Measurements from ENCODE around the gene MRAP.

The MRAP gene

GRCh38 chr21:32278518-32279376, 19.9 kb upstream of the MRAP start, which contains the start of gene MIS18A:
TSS of gene MIS18A (minus strand) at chr21:32279049. CDS start at chr21:32279014, 35 bp downstream.
- peak; percentile 11 for TF ChIP-seq CTCF (conservative IDR thresholded peaks at IDR 0.05; ENCODE audit: low read depth, low read length)
- H3K4me3 ChIP-seq (ENCODE audit: low read depth, low read length): peak within 1 kb of the TSS; percentile 95
- peak; percentile 96 for DNase-seq (ENCODE audit: low read depth)

- peak overlapping the region; percentile 95 for H3K4me3 ChIP-seq (ENCODE audit: low read depth, low read length)
- no peak for TF ChIP-seq CTCF (conservative IDR thresholded peaks at IDR 0.05; ENCODE audit: low read depth, low read length)
- no peak for DNase-seq (ENCODE audit: low read depth)
Observed at GRCh38 chr21:32279377-32279680, 19.3 kb upstream of the MRAP start.

GRCh38 chr21:32281531-32281930, 17.1 kb upstream of the MRAP start:
- DNase-seq (ENCODE audit: low read depth): no peak
- no peak overlapping the region for H3K4me3 ChIP-seq (ENCODE audit: low read depth, low read length)
- no peak for TF ChIP-seq CTCF (conservative IDR thresholded peaks at IDR 0.05; ENCODE audit: low read depth, low read length)

GRCh38 chr21:32282992-32283391, 15.7 kb upstream of the MRAP start:
- no peak for DNase-seq (ENCODE audit: low read depth)
- no peak for TF ChIP-seq CTCF (conservative IDR thresholded peaks at IDR 0.05; ENCODE audit: low read depth, low read length)
- no peak overlapping the region for H3K4me3 ChIP-seq (ENCODE audit: low read depth, low read length)

GRCh38 chr21:32285476-32285875, 13.2 kb upstream of the MRAP start:
- DNase-seq (ENCODE audit: low read depth): no peak
- TF ChIP-seq CTCF (conservative IDR thresholded peaks at IDR 0.05; ENCODE audit: low read depth, low read length): no peak

GRCh38 chr21:32297449-32297848, 1.2 kb upstream of the MRAP start:
- TF ChIP-seq CTCF (conservative IDR thresholded peaks at IDR 0.05; ENCODE audit: low read depth, low read length): no peak
- no peak overlapping the region for H3K4me3 ChIP-seq (ENCODE audit: low read depth, low read length)
- DNase-seq (ENCODE audit: low read depth): no peak

More at GRCh38 chr21:32285476-32285875, 13.2 kb upstream of the MRAP start:
- H3K4me3 ChIP-seq (ENCODE audit: low read depth, low read length): no peak overlapping the region

GRCh38 chr21:32298148-32298559, 501 bp upstream of the MRAP start:
- no peak overlapping the region for H3K4me3 ChIP-seq (ENCODE audit: low read depth, low read length)
- TF ChIP-seq CTCF (conservative IDR thresholded peaks at IDR 0.05; ENCODE audit: low read depth, low read length): no peak
- DNase-seq (ENCODE audit: low read depth): peak; percentile 80

Measured in choroid plexus epithelial cell (primary cell).